ENCODE data around the gene PTPRCAP. TPM values are rescaled to one million over a fixed set of nuclear protein-coding genes. Genes with fewer than 3 reads are reported as not detected.
A peak's percentile ranks its signal among the peaks of the same experiment; 100 is the strongest.

Gene PTPRCAP
- total and polyA plus RNA-seq, 2 experiments from 2014 or later: 3.3 to 3.5 TPM

GRCh38 chr11:67468759-67469507 is 31.5 kb upstream of the PTPRCAP start, which contains the start of gene TMEM134:
Gene TMEM134, minus strand, starts transcription at chr11:67469251. Its CDS starts 59 bp downstream, at chr11:67469192.
- Histone ChIP-seq H3K4me2 (peak within 1 kb of the TSS; percentile 93), H3K27me3 (ENCODE audit: insufficient read depth) (no peaks in the 10 kb centered on the region), H3F3A (replicated peaks; ENCODE audit: low read depth) (no peaks in the 10 kb centered on the region), H3K27ac (ENCODE audit: low read depth) (no peak within 1 kb of the TSS; the same call in 1 of the 2 replicates), H3K9me2 (ENCODE audit: insufficient read depth) (no peaks in the 10 kb centered on the region), H2AFZ (peak within 1 kb of the TSS; percentile 99), H3K4me3 (peak within 1 kb of the TSS; percentile 92), H3K79me2 (replicated peaks; ENCODE audit: insufficient read depth) (peaks cover 9% of the 10 kb centered on the region; the same call in 1 of the 2 replicates), H4K20me1 (replicated peaks; ENCODE audit: insufficient read depth) (no peaks in the 10 kb centered on the region), H3K36me3 (ENCODE audit: insufficient read depth) (no peaks in the 10 kb centered on the region), H3K4me1 (ENCODE audit: insufficient read depth) (peaks cover 13% of the 10 kb centered on the region; the same call in 1 of the 2 replicates)
- ATAC-seq (peak; percentile 74), DNase-seq (ENCODE audit: low spot score) (peak; percentile 95)
- TF ChIP-seq CTCF (conservative IDR thresholded peaks at IDR 0.05; ENCODE audit: low read depth in 2 of 2) (peak in 1 of 2 experiments; percentile 62; a peak in 3 of 4 replicates), CREB1 (CRISPR knock-in tag; IDR thresholded peaks at IDR 0.05; ENCODE audit: low read depth) (peak; percentile 83), STAT1 (IDR thresholded peaks at IDR 0.05; ENCODE audit: unreplicated experiment) (no peak), ZNF114 (CRISPR knock-in tag; IDR thresholded peaks at IDR 0.05) (no peak), POLR2AphosphoS5 (IDR thresholded peaks at IDR 0.05; ENCODE audit: low read depth) (peak; percentile 80)
- H3K4me3 Mint-ChIP-seq: peak within 1 kb of the TSS; percentile 88
- H3K9me3 Mint-ChIP-seq: no peaks in the 10 kb centered on the region
- peak within 1 kb of the TSS; percentile 93 for H3K27ac Mint-ChIP-seq
- H3K36me3 Mint-ChIP-seq (ENCODE audit: low read depth): no peaks in the 10 kb centered on the region; the same call in 2 of the 3 replicates
- H3K4me1 Mint-ChIP-seq: peaks cover 15% of the 10 kb centered on the region
- H3K27me3 Mint-ChIP-seq (ENCODE audit: insufficient read depth, low read depth, poor library complexity): peaks cover 20% of the 10 kb centered on the region

GRCh38 chr11:67468456-67468758 is 30.9 kb upstream of the PTPRCAP start:
- H3K4me3 Mint-ChIP-seq: peak overlapping the region; percentile 88
- no peaks in the 10 kb centered on the region for H4K20me1 ChIP-seq (replicated peaks; ENCODE audit: insufficient read depth)
- peaks cover 15% of the 10 kb centered on the region for H3K4me1 Mint-ChIP-seq
- no peaks in the 10 kb centered on the region for H3K27me3 ChIP-seq (ENCODE audit: insufficient read depth)
- peaks cover 20% of the 10 kb centered on the region for H3K27me3 Mint-ChIP-seq (ENCODE audit: insufficient read depth, low read depth, poor library complexity)
- TF ChIP-seq POLR2AphosphoS5 (IDR thresholded peaks at IDR 0.05; ENCODE audit: low read depth): no peak
- H3K9me3 Mint-ChIP-seq: no peaks in the 10 kb centered on the region
- H3F3A ChIP-seq (replicated peaks; ENCODE audit: low read depth): no peaks in the 10 kb centered on the region
- no peaks in the 10 kb centered on the region for H3K36me3 ChIP-seq (ENCODE audit: insufficient read depth)
- H3K4me2 ChIP-seq: peak overlapping the region; percentile 93
- H3K27ac Mint-ChIP-seq: peak overlapping the region; percentile 93
- no peaks in the 10 kb centered on the region for H3K9me2 ChIP-seq (ENCODE audit: insufficient read depth)
- H3K27ac ChIP-seq (ENCODE audit: low read depth): no peak overlapping the region
- DNase-seq (ENCODE audit: low spot score) (peak; percentile 58), ATAC-seq (no peak; the same call in 2 of the 3 replicates)
- H3K36me3 Mint-ChIP-seq (ENCODE audit: low read depth): no peaks in the 10 kb centered on the region; the same call in 2 of the 3 replicates
- H2AFZ ChIP-seq: peak overlapping the region; percentile 78
- peaks cover 9% of the 10 kb centered on the region; the same call in 1 of the 2 replicates for H3K79me2 ChIP-seq (replicated peaks; ENCODE audit: insufficient read depth)
- peaks cover 13% of the 10 kb centered on the region; the same call in 1 of the 2 replicates for H3K4me1 ChIP-seq (ENCODE audit: insufficient read depth)
- peak overlapping the region; percentile 92 for H3K4me3 ChIP-seq

GRCh38 chr11:67468056-67468455 is 30.6 kb upstream of the PTPRCAP start:
- H3K27ac ChIP-seq (ENCODE audit: low read depth): no peak overlapping the region
- H3F3A ChIP-seq (replicated peaks; ENCODE audit: low read depth): no peaks in the 10 kb centered on the region
- Mint-ChIP-seq H3K27me3 (ENCODE audit: insufficient read depth, low read depth, poor library complexity) (peaks cover 20% of the 10 kb centered on the region), H3K4me1 (peaks cover 15% of the 10 kb centered on the region), H3K27ac (peak overlapping the region; percentile 93), H3K9me3 (no peaks in the 10 kb centered on the region), H3K36me3 (ENCODE audit: low read depth) (no peaks in the 10 kb centered on the region; the same call in 2 of the 3 replicates), H3K4me3 (peak overlapping the region; percentile 88)
- TF ChIP-seq STAT1 (IDR thresholded peaks at IDR 0.05; ENCODE audit: unreplicated experiment) (no peak), EZH2 (IDR thresholded peaks at IDR 0.05; ENCODE audit: low read depth, unreplicated experiment) (no peak), EZH2phosphoT487 (IDR thresholded peaks at IDR 0.05; ENCODE audit: unreplicated experiment) (no peak), REST (IDR thresholded peaks at IDR 0.05; ENCODE audit: unreplicated experiment) (no peak), CTCF (conservative IDR thresholded peaks at IDR 0.05; ENCODE audit: low read depth in 2 of 2) (no peak)
- H3K27me3 ChIP-seq (ENCODE audit: insufficient read depth): no peaks in the 10 kb centered on the region
- DNase-seq (ENCODE audit: low spot score) (no peak), ATAC-seq (no peak)
- peak overlapping the region; percentile 93 for H3K4me2 ChIP-seq
- H4K20me1 ChIP-seq (replicated peaks; ENCODE audit: insufficient read depth): no peaks in the 10 kb centered on the region
- H3K79me2 ChIP-seq (replicated peaks; ENCODE audit: insufficient read depth): peaks cover 9% of the 10 kb centered on the region; the same call in 1 of the 2 replicates
- H2AFZ ChIP-seq: no peak overlapping the region; the same call in 1 of the 2 replicates
- peaks cover 13% of the 10 kb centered on the region; the same call in 1 of the 2 replicates for H3K4me1 ChIP-seq (ENCODE audit: insufficient read depth)
- H3K36me3 ChIP-seq (ENCODE audit: insufficient read depth): no peaks in the 10 kb centered on the region
- H3K4me3 ChIP-seq: peak overlapping the region; percentile 92
- no peaks in the 10 kb centered on the region for H3K9me2 ChIP-seq (ENCODE audit: insufficient read depth)
